Endodermal cell (in vitro differentiated cells): ENCODE data around the gene ARID5B. TPM values are rescaled to one million over a fixed set of nuclear protein-coding genes. Genes with fewer than 3 reads are reported as not detected.

ENCODE experiments used
- DNase-seq: peaks from one replicate; pipeline ENCODE4 v3.0.0-alpha.2; 2017
- H3K27ac ChIP-seq: 2 replicates; pipeline ENCODE4 v1.5.1; 2013; ENCODE audit warnings: mild to moderate bottlenecking, low read depth, low read length, moderate library complexity
- H3K27me3 ChIP-seq: 2 replicates; pipeline ENCODE4 v1.6.1; 2013; ENCODE audit warnings: mild to moderate bottlenecking, low read length, moderate library complexity; ENCODE audit not compliant: insufficient read depth, control insufficient read depth, poor library complexity, severe bottlenecking
- H3K36me3 ChIP-seq: 2 replicates; pipeline ENCODE4 v1.7.0; 2013; ENCODE audit warnings: mild to moderate bottlenecking, low read length, moderate library complexity; ENCODE audit not compliant: control insufficient read depth, insufficient read depth
- H3K4me1 ChIP-seq: one replicate; pipeline ENCODE4 v1.7.0; 2013; ENCODE audit warnings: low read length; ENCODE audit not compliant: control insufficient read depth, insufficient read depth
- H3K4me3 ChIP-seq: 2 replicates; pipeline ENCODE4 v1.5.1; 2013; ENCODE audit warnings: mild to moderate bottlenecking, low read length, moderate library complexity
- H3K9ac ChIP-seq: 2 replicates; pipeline ENCODE4 v1.6.1; 2013; ENCODE audit warnings: mild to moderate bottlenecking, low read length, moderate library complexity; ENCODE audit not compliant: poor library complexity, severe bottlenecking; ENCODE audit errors: extremely low read depth
- H3K9me3 ChIP-seq: 2 replicates; pipeline ENCODE4 v1.6.1; 2013; ENCODE audit warnings: mild to moderate bottlenecking, low read length, moderate library complexity; ENCODE audit not compliant: control insufficient read depth
- H3K27ac Mint-ChIP-seq: 2 replicates; pipeline ENCODE4 v1.8.0; 2020; ENCODE audit warnings: mixed read lengths
- H3K27me3 Mint-ChIP-seq: 2 replicates; pipeline ENCODE4 v1.8.0; 2021; ENCODE audit warnings: mild to moderate bottlenecking, mixed read lengths; ENCODE audit not compliant: insufficient read depth
- H3K36me3 Mint-ChIP-seq: 2 replicates; pipeline ENCODE4 v1.8.0; 2020; ENCODE audit warnings: low read depth, mixed read lengths
- H3K4me1 Mint-ChIP-seq: 2 replicates; pipeline ENCODE4 v1.8.0; 2020; ENCODE audit warnings: mixed read lengths
- H3K4me3 Mint-ChIP-seq: 2 replicates; pipeline ENCODE4 v1.8.0; 2020; ENCODE audit warnings: mild to moderate bottlenecking, moderate library complexity, mixed read lengths
- H3K9me3 Mint-ChIP-seq: 2 replicates; pipeline ENCODE4 v1.8.0; 2020; ENCODE audit warnings: mild to moderate bottlenecking, mixed read lengths
- WGBS, 2 experiments: methylation state at CpG; one replicate each; pipeline versions ENCODE4 v1.1.5 to v1.1.7; 2013; ENCODE audit warnings: missing lambda C conversion rate in 2 of 2, mixed read lengths in 1 of 2; ENCODE audit not compliant: insufficient coverage in 1 of 2, insufficient read length in 1 of 2; 5-methylcytosine and 5-hydroxymethylcytosine counted together
- total RNA-seq, 2 donors: library from RNA; stranded (reverse); fragmentation: NEBNext Ultra II Directional in 1 of 2; extraction: Animal tissue kit (Norgen Biotek cat#: 25700) in 1 of 2; gene quantifications; 2 replicates in 1 of 2; 3 replicates in 1 of 2; pipeline ENCODE4 v1.2.1, GENCODE V29; 2021
- TF ChIP-seq, protein P1 (sequence below): fragments of 200-600 bp; sonication (generic); conservative IDR thresholded peaks from 2 replicates; pipeline ENCODE4 v1.5.0; 2021; ENCODE audit warnings: antibody characterized with exemption, mild to moderate bottlenecking

Gene ARID5B
- total RNA-seq, 2 donors from 2014 or later, result 1.2 to 1.8 TPM

- no peaks in the 10 kb centered on the region for H3K9me3 ChIP-seq
- Mint-ChIP-seq H3K4me1 (peaks cover 20% of the 10 kb centered on the region), H3K9me3 (no peaks in the 10 kb centered on the region), H3K36me3 (no peaks in the 10 kb centered on the region), H3K4me3 (no peak overlapping the region), H3K27me3 (peaks cover 4% of the 10 kb centered on the region), H3K27ac (no peak overlapping the region)
- H3K27ac ChIP-seq, result no peak overlapping the region
- 92 to 100% methylated on average over 2 to 3 of the region's 3 CpGs for WGBS, 2 experiments
- no peak for DNase-seq
- no peak overlapping the region for H3K9ac ChIP-seq
- H3K36me3 ChIP-seq, result no peaks in the 10 kb centered on the region
- H3K4me1 ChIP-seq, result no peaks in the 10 kb centered on the region
- TF ChIP-seq, protein P1, sequence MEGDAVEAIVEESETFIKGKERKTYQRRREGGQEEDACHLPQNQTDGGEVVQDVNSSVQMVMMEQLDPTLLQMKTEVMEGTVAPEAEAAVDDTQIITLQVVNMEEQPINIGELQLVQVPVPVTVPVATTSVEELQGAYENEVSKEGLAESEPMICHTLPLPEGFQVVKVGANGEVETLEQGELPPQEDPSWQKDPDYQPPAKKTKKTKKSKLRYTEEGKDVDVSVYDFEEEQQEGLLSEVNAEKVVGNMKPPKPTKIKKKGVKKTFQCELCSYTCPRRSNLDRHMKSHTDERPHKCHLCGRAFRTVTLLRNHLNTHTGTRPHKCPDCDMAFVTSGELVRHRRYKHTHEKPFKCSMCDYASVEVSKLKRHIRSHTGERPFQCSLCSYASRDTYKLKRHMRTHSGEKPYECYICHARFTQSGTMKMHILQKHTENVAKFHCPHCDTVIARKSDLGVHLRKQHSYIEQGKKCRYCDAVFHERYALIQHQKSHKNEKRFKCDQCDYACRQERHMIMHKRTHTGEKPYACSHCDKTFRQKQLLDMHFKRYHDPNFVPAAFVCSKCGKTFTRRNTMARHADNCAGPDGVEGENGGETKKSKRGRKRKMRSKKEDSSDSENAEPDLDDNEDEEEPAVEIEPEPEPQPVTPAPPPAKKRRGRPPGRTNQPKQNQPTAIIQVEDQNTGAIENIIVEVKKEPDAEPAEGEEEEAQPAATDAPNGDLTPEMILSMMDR, result no peak
- no peak overlapping the region for H3K4me3 ChIP-seq
- no peaks in the 10 kb centered on the region for H3K27me3 ChIP-seq
These were observed 4.5 kb downstream of the ARID5B start for GRCh38 chr10:61905837-61906561.

- no peak for DNase-seq
- Histone ChIP-seq H3K27me3 (no peaks in the 10 kb centered on the region), H3K36me3 (no peaks in the 10 kb centered on the region), H3K4me1 (no peaks in the 10 kb centered on the region), H3K9me3 (no peaks in the 10 kb centered on the region), H3K9ac (no peak overlapping the region), H3K4me3 (no peak overlapping the region), H3K27ac (no peak overlapping the region)
- H3K4me1 Mint-ChIP-seq, result peaks cover 17% of the 10 kb centered on the region
- TF ChIP-seq, protein P1, result no peak
- WGBS, 2 experiments, result 100% methylated on average over 2 of the region's 2 CpGs; no CpG with 5 or more reads in 1 of the 2 experiments
- no peak overlapping the region for H3K4me3 Mint-ChIP-seq
- H3K27me3 Mint-ChIP-seq, result peaks cover 3% of the 10 kb centered on the region
- H3K36me3 Mint-ChIP-seq, result no peaks in the 10 kb centered on the region
- no peak overlapping the region for H3K27ac Mint-ChIP-seq
- no peaks in the 10 kb centered on the region for H3K9me3 Mint-ChIP-seq
These were observed 5.0 kb downstream of the ARID5B start for GRCh38 chr10:61906562-61906901.

- DNase-seq, result no peak
- TF ChIP-seq, protein P1, result no peak
- peaks cover 14% of the 10 kb centered on the region for H3K4me1 Mint-ChIP-seq
- no peak overlapping the region for H3K4me3 Mint-ChIP-seq
- H3K4me3 ChIP-seq, result no peak overlapping the region
- H3K9ac ChIP-seq, result no peak overlapping the region
- no peaks in the 10 kb centered on the region for H3K36me3 Mint-ChIP-seq
- 96 to 100% methylated on average over 1 to 2 of the region's 2 CpGs for WGBS, 2 experiments
- no peak overlapping the region for H3K27ac ChIP-seq
- no peaks in the 10 kb centered on the region for H3K9me3 Mint-ChIP-seq
- H3K27ac Mint-ChIP-seq, result no peak overlapping the region
- H3K36me3 ChIP-seq, result no peaks in the 10 kb centered on the region
- H3K27me3 Mint-ChIP-seq, result peaks cover 3% of the 10 kb centered on the region
- no peaks in the 10 kb centered on the region for H3K9me3 ChIP-seq
- H3K4me1 ChIP-seq, result no peaks in the 10 kb centered on the region
- no peaks in the 10 kb centered on the region for H3K27me3 ChIP-seq
These were observed 5.5 kb downstream of the ARID5B start for GRCh38 chr10:61907011-61907410.
